HepG2 (cell line): ENCODE results near the gene ACTA2. TPM values are rescaled to one million over a fixed set of nuclear protein-coding genes. Genes with fewer than 3 reads are reported as not detected.

ENCODE experiments used
- HCFC1 ChIP-seq: fragments of 150-350 bp; IDR thresholded peaks from 2 replicates; pipeline ENCODE4 v1.6.1; 2014; ENCODE audit warnings: low read depth, low read length
- MTF2 ChIP-seq: sonication (generic); formaldehyde crosslinking; IDR thresholded peaks from 2 replicates; pipeline ENCODE4 v1.5.0; 2020; ENCODE audit warnings: missing genetic modification reagents, borderline replicate concordance
- NFYC ChIP-seq: IDR thresholded peaks from 2 replicates; pipeline ENCODE4 v1.6.1; 2016; ENCODE audit warnings: missing genetic modification reagents, missing compliant biosample characterization
- PCBP1 ChIP-seq: fragments of 200-400 bp; formaldehyde crosslinking; IDR thresholded peaks from 2 replicates; pipeline ENCODE4 v1.6.1; 2017; ENCODE audit warnings: mild to moderate bottlenecking, low read depth, low read length, borderline replicate concordance
- PCBP2 ChIP-seq: fragments of 200-400 bp; formaldehyde crosslinking; optimal IDR thresholded peaks from 2 replicates; pipeline ENCODE3; 2018; ENCODE audit warnings: low read length, low read depth; ENCODE audit not compliant: poor library complexity, severe bottlenecking
- POGK ChIP-seq: sonication (generic); formaldehyde crosslinking; conservative IDR thresholded peaks from 2 replicates; pipeline ENCODE4 v1.8.0; 2022; ENCODE audit warnings: mild to moderate bottlenecking, moderate library complexity, missing genetic modification reagents
- RBM39 ChIP-seq: fragments of 200-400 bp; formaldehyde crosslinking; IDR thresholded peaks from one replicate; pipeline ENCODE4 v1.6.1; 2018; ENCODE audit warnings: antibody characterized with exemption, mild to moderate bottlenecking, low read depth, low read length; ENCODE audit not compliant: poor library complexity, severe bottlenecking
- SOX13 ChIP-seq, 3 experiments: fragments of 450-650 bp in 1 of 3; sonication (generic) in 1 of 3; formaldehyde crosslinking in 1 of 3; IDR thresholded peaks in 2 of 3; conservative IDR thresholded peaks in 1 of 3; 2 replicates each; pipeline versions ENCODE4 v1.5.0 to v1.6.1; 2016 to 2020; ENCODE audit warnings: antibody characterized with exemption in 1 of 3, mild to moderate bottlenecking in 1 of 3, missing compliant biosample characterization in 1 of 3, missing genetic modification reagents in 1 of 3, moderate library complexity in 1 of 3
- SRF ChIP-seq: IDR thresholded peaks from 2 replicates; pipeline ENCODE4 v1.6.1; 2011; ENCODE audit warnings: mild to moderate bottlenecking, low read depth, low read length, moderate library complexity
- STAT6 ChIP-seq: sonication (generic); formaldehyde crosslinking; IDR thresholded peaks from 2 replicates; pipeline ENCODE4 v1.4.0; 2020; ENCODE audit warnings: missing genetic modification reagents, mild to moderate bottlenecking, borderline replicate concordance
- ZFX ChIP-seq: sonication (generic); formaldehyde crosslinking; IDR thresholded peaks from 2 replicates; pipeline ENCODE4 v1.4.0; 2020; ENCODE audit warnings: mild to moderate bottlenecking, low read depth, missing genetic modification reagents, moderate library complexity
- ZIK1 ChIP-seq: sonication (generic); formaldehyde crosslinking; IDR thresholded peaks from 2 replicates; pipeline ENCODE4 v1.5.0; 2020; ENCODE audit warnings: mild to moderate bottlenecking, low read depth, missing genetic modification reagents, borderline replicate concordance
- ZNF274 ChIP-seq: sonication (generic); formaldehyde crosslinking; IDR thresholded peaks from 2 replicates; pipeline ENCODE4 v1.5.1; 2020; ENCODE audit warnings: mild to moderate bottlenecking, missing genetic modification reagents
- ZNF282 ChIP-seq: fragments of 450-650 bp; IDR thresholded peaks from 2 replicates; pipeline ENCODE4 v1.6.1; 2018; ENCODE audit not compliant: partially characterized antibody
- ZNF446 ChIP-seq: sonication (generic); formaldehyde crosslinking; IDR thresholded peaks from 2 replicates; pipeline ENCODE4 v1.5.0; 2020; ENCODE audit warnings: mild to moderate bottlenecking, missing genetic modification reagents
- polyA plus RNA-seq, 8 experiments: library from polyadenylated mRNA; depleted of rRNA in 3 of 8; stranded (reverse) in 7 of 8; unstranded in 1 of 8; fragments of >200 nt; fragmentation: Illumina TruSeq in 4 of 8; extraction: Trizol in 4 of 8; gene quantifications; 2 replicates each; pipeline versions ENCODE4 v1.2.1 to v1.2.3, GENCODE V29; 2011 to 2016; ENCODE audit warnings: low read depth in 4 of 8, missing spikeins in 1 of 8, mixed read lengths in 1 of 8; ENCODE audit not compliant: insufficient read depth in 1 of 8
- total RNA-seq, 5 experiments: library from RNA; depleted of rRNA; stranded (reverse); fragments of >200 nt; fragmentation: Illumina TruSeq; extraction: Trizol; gene quantifications; 2 replicates each; pipeline ENCODE4 v1.2.3, GENCODE V29; 2016; ENCODE audit warnings: low read depth in 1 of 5
- TF ChIP-seq, protein P1 (sequence below): sonication (generic); formaldehyde crosslinking; IDR thresholded peaks from 2 replicates; pipeline ENCODE4 v1.4.0; 2020; ENCODE audit warnings: missing genetic modification reagents
- TF ChIP-seq, protein P2 (sequence below): sonication (generic); formaldehyde crosslinking; IDR thresholded peaks from 2 replicates; pipeline ENCODE4 v1.4.0; 2020; ENCODE audit warnings: missing genetic modification reagents

The ACTA2 gene
- total and polyA plus RNA-seq, 2 of the 13 experiments (the other 11 are each of a cell fraction or from before 2014, with no cell fraction given), result 21.8 to 59.9 TPM

GRCh38 chr10:88990384-88991160 lies 38.0 kb upstream of the ACTA2 start, which contains the start of gene FAS (continued):
- TF ChIP-seq RBM39, result no peak
- TF ChIP-seq ZFX (CRISPR knock-in tag), result peak; percentile 74; the same call in 1 of the 2 replicates
- TF ChIP-seq SOX13 (IDR thresholded peaks at IDR 0.05), result no peak
- no peak for TF ChIP-seq SOX13 (CRISPR knock-in tag; conservative IDR thresholded peaks at IDR 0.05 in 1 of 2, IDR thresholded peaks at IDR 0.05 in 1 of 2)
- TF ChIP-seq NFYC (CRISPR knock-in tag), result no peak
- TF ChIP-seq, protein P1, sequence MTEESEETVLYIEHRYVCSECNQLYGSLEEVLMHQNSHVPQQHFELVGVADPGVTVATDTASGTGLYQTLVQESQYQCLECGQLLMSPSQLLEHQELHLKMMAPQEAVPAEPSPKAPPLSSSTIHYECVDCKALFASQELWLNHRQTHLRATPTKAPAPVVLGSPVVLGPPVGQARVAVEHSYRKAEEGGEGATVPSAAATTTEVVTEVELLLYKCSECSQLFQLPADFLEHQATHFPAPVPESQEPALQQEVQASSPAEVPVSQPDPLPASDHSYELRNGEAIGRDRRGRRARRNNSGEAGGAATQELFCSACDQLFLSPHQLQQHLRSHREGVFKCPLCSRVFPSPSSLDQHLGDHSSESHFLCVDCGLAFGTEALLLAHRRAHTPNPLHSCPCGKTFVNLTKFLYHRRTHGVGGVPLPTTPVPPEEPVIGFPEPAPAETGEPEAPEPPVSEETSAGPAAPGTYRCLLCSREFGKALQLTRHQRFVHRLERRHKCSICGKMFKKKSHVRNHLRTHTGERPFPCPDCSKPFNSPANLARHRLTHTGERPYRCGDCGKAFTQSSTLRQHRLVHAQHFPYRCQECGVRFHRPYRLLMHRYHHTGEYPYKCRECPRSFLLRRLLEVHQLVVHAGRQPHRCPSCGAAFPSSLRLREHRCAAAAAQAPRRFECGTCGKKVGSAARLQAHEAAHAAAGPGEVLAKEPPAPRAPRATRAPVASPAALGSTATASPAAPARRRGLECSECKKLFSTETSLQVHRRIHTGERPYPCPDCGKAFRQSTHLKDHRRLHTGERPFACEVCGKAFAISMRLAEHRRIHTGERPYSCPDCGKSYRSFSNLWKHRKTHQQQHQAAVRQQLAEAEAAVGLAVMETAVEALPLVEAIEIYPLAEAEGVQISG (CRISPR knock-in tag), result peak; percentile 13; the same call in 1 of the 2 replicates
- no peak for TF ChIP-seq STAT6 (CRISPR knock-in tag)
- TF ChIP-seq HCFC1, result no peak
- TF ChIP-seq PCBP1, result no peak
- TF ChIP-seq ZNF274, result no peak
- TF ChIP-seq POGK (CRISPR knock-in tag), result no peak
- TF ChIP-seq ZNF282, result no peak
- TF ChIP-seq MTF2 (CRISPR knock-in tag), result no peak
- TF ChIP-seq ZNF446 (CRISPR knock-in tag), result no peak
- no peak for TF ChIP-seq PCBP2
- no peak for TF ChIP-seq SRF
- TF ChIP-seq, protein P2, sequence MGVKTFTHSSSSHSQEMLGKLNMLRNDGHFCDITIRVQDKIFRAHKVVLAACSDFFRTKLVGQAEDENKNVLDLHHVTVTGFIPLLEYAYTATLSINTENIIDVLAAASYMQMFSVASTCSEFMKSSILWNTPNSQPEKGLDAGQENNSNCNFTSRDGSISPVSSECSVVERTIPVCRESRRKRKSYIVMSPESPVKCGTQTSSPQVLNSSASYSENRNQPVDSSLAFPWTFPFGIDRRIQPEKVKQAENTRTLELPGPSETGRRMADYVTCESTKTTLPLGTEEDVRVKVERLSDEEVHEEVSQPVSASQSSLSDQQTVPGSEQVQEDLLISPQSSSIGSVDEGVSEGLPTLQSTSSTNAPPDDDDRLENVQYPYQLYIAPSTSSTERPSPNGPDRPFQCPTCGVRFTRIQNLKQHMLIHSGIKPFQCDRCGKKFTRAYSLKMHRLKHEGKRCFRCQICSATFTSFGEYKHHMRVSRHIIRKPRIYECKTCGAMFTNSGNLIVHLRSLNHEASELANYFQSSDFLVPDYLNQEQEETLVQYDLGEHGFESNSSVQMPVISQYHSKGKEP (CRISPR knock-in tag), result no peak
- no peak for TF ChIP-seq ZIK1 (CRISPR knock-in tag)
